Activated naive CD8-positive, alpha-beta T cell (primary cell): ENCODE measurements around the gene S100A4.
"Not testable (repeated sequence)": the region's sequence is repeated elsewhere in the genome, so short reads cannot be mapped to it uniquely, and the experiment has no call there.

ENCODE experiments used
- H3K27ac Mint-ChIP-seq: one replicate; pipeline ENCODE4 v1.8.0; 2021; ENCODE audit warnings: mixed read lengths
- H3K27me3 Mint-ChIP-seq: one replicate; pipeline ENCODE4 v1.8.0; 2021; ENCODE audit warnings: mixed read lengths
- H3K36me3 Mint-ChIP-seq: one replicate; pipeline ENCODE4 v1.8.0; 2021; ENCODE audit warnings: mixed read lengths
- H3K4me1 Mint-ChIP-seq: one replicate; pipeline ENCODE4 v1.8.0; 2021; ENCODE audit warnings: low read depth, mixed read lengths
- H3K4me3 Mint-ChIP-seq: one replicate; pipeline ENCODE4 v1.8.0; 2021; ENCODE audit warnings: mild to moderate bottlenecking, mixed read lengths
- H3K9me3 Mint-ChIP-seq: one replicate; pipeline ENCODE4 v1.8.0; 2021; ENCODE audit warnings: low read depth, mixed read lengths

S100A4 gene

GRCh38 chr1:153545067-153546055, at the start of gene S100A4:
S100A4 (minus strand) TSS chr1:153545806; CDS start chr1:153544794, 1,012 bp downstream.
- H3K4me1 Mint-ChIP-seq, result peaks cover 67% of the 10 kb centered on the region
- no peaks in the 10 kb centered on the region for H3K36me3 Mint-ChIP-seq
- peak within 1 kb of the TSS; percentile 85 for H3K4me3 Mint-ChIP-seq
- H3K27me3 Mint-ChIP-seq, result no peaks in the 10 kb centered on the region
- peak within 1 kb of the TSS; percentile 96 for H3K27ac Mint-ChIP-seq
- H3K9me3 Mint-ChIP-seq, result no peaks in the 10 kb centered on the region

- H3K36me3 Mint-ChIP-seq, result no peaks in the 10 kb centered on the region
- H3K4me1 Mint-ChIP-seq, result peaks cover 9% of the 10 kb centered on the region
- H3K27ac Mint-ChIP-seq, result no peak overlapping the region
- no peaks in the 10 kb centered on the region for H3K27me3 Mint-ChIP-seq
- no peaks in the 10 kb centered on the region for H3K9me3 Mint-ChIP-seq
- no peak overlapping the region for H3K4me3 Mint-ChIP-seq
Measured at GRCh38 chr1:153592748-153593147, 47.1 kb upstream of the S100A4 start.

GRCh38 chr1:153588482-153588881, 42.9 kb upstream of the S100A4 start:
- Mint-ChIP-seq H3K27me3 (no peaks in the 10 kb centered on the region), H3K4me3 (no peak overlapping the region), H3K36me3 (no peaks in the 10 kb centered on the region), H3K27ac (no peak overlapping the region), H3K4me1 (no peaks in the 10 kb centered on the region), H3K9me3 (no peaks in the 10 kb centered on the region)

- not testable (repeated sequence) for H3K9me3 Mint-ChIP-seq, H3K36me3 Mint-ChIP-seq, H3K27ac Mint-ChIP-seq, H3K27me3 Mint-ChIP-seq, H3K4me1 Mint-ChIP-seq, H3K4me3 Mint-ChIP-seq
Measured at GRCh38 chr1:153588033-153588432, 42.4 kb upstream of the S100A4 start.

GRCh38 chr1:153587314-153587713, 41.7 kb upstream of the S100A4 start:
- Mint-ChIP-seq H3K27me3 (no peaks in the 10 kb centered on the region), H3K9me3 (no peaks in the 10 kb centered on the region), H3K27ac (no peak overlapping the region)

GRCh38 chr1:153586347-153586746, 40.7 kb upstream of the S100A4 start:
- H3K4me3 Mint-ChIP-seq, result no peak overlapping the region
- H3K27ac Mint-ChIP-seq, result no peak overlapping the region
- H3K4me1 Mint-ChIP-seq, result no peaks in the 10 kb centered on the region
- H3K36me3 Mint-ChIP-seq, result no peaks in the 10 kb centered on the region
- no peaks in the 10 kb centered on the region for H3K27me3 Mint-ChIP-seq
- H3K9me3 Mint-ChIP-seq, result no peaks in the 10 kb centered on the region

More at GRCh38 chr1:153587314-153587713, 41.7 kb upstream of the S100A4 start:
- Mint-ChIP-seq H3K4me1 (no peaks in the 10 kb centered on the region), H3K36me3 (no peaks in the 10 kb centered on the region), H3K4me3 (no peak overlapping the region)

GRCh38 chr1:153585006-153585405, 39.4 kb upstream of the S100A4 start:
- Mint-ChIP-seq H3K4me1 (no peaks in the 10 kb centered on the region), H3K27me3 (no peaks in the 10 kb centered on the region), H3K27ac (no peak overlapping the region), H3K9me3 (no peaks in the 10 kb centered on the region), H3K4me3 (no peak overlapping the region), H3K36me3 (no peaks in the 10 kb centered on the region)

GRCh38 chr1:153583976-153584375, 38.4 kb upstream of the S100A4 start:
- Mint-ChIP-seq H3K4me1 (no peaks in the 10 kb centered on the region), H3K4me3 (no peak overlapping the region), H3K27ac (no peak overlapping the region), H3K36me3 (no peaks in the 10 kb centered on the region), H3K27me3 (no peaks in the 10 kb centered on the region), H3K9me3 (no peaks in the 10 kb centered on the region)

GRCh38 chr1:153583514-153583913, 37.9 kb upstream of the S100A4 start:
- H3K4me3 Mint-ChIP-seq, H3K27ac Mint-ChIP-seq, H3K4me1 Mint-ChIP-seq, H3K9me3 Mint-ChIP-seq, H3K36me3 Mint-ChIP-seq, H3K27me3 Mint-ChIP-seq: not testable (repeated sequence)

GRCh38 chr1:153582836-153583235, 37.2 kb upstream of the S100A4 start:
- not testable (repeated sequence) for H3K4me3 Mint-ChIP-seq, H3K27me3 Mint-ChIP-seq, H3K4me1 Mint-ChIP-seq, H3K27ac Mint-ChIP-seq, H3K9me3 Mint-ChIP-seq, H3K36me3 Mint-ChIP-seq

- Mint-ChIP-seq H3K27me3 (peaks cover 5% of the 10 kb centered on the region), H3K4me3 (no peak overlapping the region), H3K27ac (no peak overlapping the region), H3K36me3 (no peaks in the 10 kb centered on the region), H3K4me1 (no peaks in the 10 kb centered on the region), H3K9me3 (no peaks in the 10 kb centered on the region)
Measured at GRCh38 chr1:153578936-153579335, 33.3 kb upstream of the S100A4 start.

GRCh38 chr1:153578490-153578889, 32.9 kb upstream of the S100A4 start:
- no peak overlapping the region for H3K4me3 Mint-ChIP-seq
- no peak overlapping the region for H3K27ac Mint-ChIP-seq
- peaks cover 5% of the 10 kb centered on the region for H3K27me3 Mint-ChIP-seq
- H3K36me3 Mint-ChIP-seq, result no peaks in the 10 kb centered on the region
- no peaks in the 10 kb centered on the region for H3K4me1 Mint-ChIP-seq
- H3K9me3 Mint-ChIP-seq, result no peaks in the 10 kb centered on the region

- peaks cover 5% of the 10 kb centered on the region for H3K27me3 Mint-ChIP-seq
- no peak overlapping the region for H3K4me3 Mint-ChIP-seq
- no peaks in the 10 kb centered on the region for H3K36me3 Mint-ChIP-seq
- H3K4me1 Mint-ChIP-seq, result peaks cover 7% of the 10 kb centered on the region
- H3K9me3 Mint-ChIP-seq, result no peaks in the 10 kb centered on the region
- no peak overlapping the region for H3K27ac Mint-ChIP-seq
Measured at GRCh38 chr1:153577624-153578051, 32.0 kb upstream of the S100A4 start.

- Mint-ChIP-seq H3K4me3 (no peak overlapping the region), H3K4me1 (peaks cover 11% of the 10 kb centered on the region), H3K27me3 (peaks cover 5% of the 10 kb centered on the region), H3K27ac (no peak overlapping the region), H3K36me3 (no peaks in the 10 kb centered on the region), H3K9me3 (no peaks in the 10 kb centered on the region)
Measured at GRCh38 chr1:153577138-153577537, 31.5 kb upstream of the S100A4 start.

- not testable (repeated sequence) for H3K9me3 Mint-ChIP-seq, H3K4me3 Mint-ChIP-seq, H3K36me3 Mint-ChIP-seq, H3K27me3 Mint-ChIP-seq, H3K27ac Mint-ChIP-seq
- peaks cover 17% of the 10 kb centered on the region for H3K4me1 Mint-ChIP-seq
Measured at GRCh38 chr1:153575497-153575896, 29.9 kb upstream of the S100A4 start.

- peaks cover 17% of the 10 kb centered on the region for H3K4me1 Mint-ChIP-seq
- not testable (repeated sequence) for H3K36me3 Mint-ChIP-seq, H3K27me3 Mint-ChIP-seq, H3K4me3 Mint-ChIP-seq, H3K9me3 Mint-ChIP-seq, H3K27ac Mint-ChIP-seq
Measured at GRCh38 chr1:153575081-153575491, 29.5 kb upstream of the S100A4 start.
